Measurements from ENCODE around the gene STAT5A.
A peak's percentile ranks its signal among the peaks of the same experiment; 100 is the strongest.

Gene STAT5A

GRCh38 chr17:42325026-42325425 is 36.7 kb downstream of the STAT5A start:
- DNase-seq (ENCODE audit: low read depth) = peak; percentile 64
- no peak for TF ChIP-seq CTCF (conservative IDR thresholded peaks at IDR 0.05; ENCODE audit: low read depth, low read length)
- H3K4me3 ChIP-seq (ENCODE audit: low read depth, low read length) = no peak overlapping the region

DNA sequence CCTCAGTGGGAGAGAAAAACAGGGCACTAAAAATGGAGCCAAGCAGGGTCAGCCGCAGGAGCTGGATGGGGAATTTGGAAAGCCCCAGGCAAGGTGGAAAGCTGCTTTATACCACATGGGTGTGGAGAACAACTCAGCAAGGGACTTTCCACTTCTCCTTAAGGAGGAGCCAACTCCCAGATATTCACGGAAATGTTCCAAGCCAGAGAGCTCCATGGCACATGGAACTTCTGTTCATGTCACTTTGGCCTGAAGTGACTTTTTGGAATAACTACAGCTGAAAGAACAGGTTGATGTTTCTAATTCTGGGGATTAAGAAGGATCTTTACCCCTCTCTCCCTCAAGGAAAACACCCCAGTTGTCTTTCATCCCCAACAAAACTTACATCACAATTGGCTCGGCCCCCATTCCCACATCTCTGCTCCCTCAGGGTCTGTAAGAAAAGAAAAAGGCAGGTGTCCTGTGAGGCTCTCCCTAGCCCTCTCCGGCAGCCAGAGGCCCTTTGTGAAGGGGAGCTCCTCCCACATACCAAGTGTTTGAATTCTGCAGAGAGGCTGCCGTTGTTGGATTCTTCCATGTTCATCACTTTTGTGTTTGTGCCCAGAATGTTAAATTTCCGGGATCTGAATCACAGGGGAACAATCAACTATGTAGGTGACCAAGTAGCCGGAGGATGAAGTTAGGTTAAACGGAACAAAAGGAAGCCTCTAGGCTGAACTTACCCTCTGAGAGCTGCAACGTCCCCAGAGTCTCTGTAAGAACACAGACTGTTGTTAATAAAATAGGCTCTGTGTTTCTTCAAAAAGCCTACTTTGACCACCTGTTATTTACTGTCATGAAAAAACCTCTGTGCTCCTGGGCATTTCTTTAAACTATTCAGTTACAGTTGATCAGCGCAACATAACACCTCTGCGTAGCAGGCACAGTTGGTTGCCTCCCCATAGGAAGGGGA is 41.0 kb downstream of the STAT5A start:
- no peak for TF ChIP-seq CTCF (conservative IDR thresholded peaks at IDR 0.05; ENCODE audit: low read depth, low read length)
- H3K4me3 ChIP-seq (ENCODE audit: low read depth, low read length) = no peak overlapping the region
- DNase-seq (ENCODE audit: low read depth) = peak; percentile 57

DNA sequence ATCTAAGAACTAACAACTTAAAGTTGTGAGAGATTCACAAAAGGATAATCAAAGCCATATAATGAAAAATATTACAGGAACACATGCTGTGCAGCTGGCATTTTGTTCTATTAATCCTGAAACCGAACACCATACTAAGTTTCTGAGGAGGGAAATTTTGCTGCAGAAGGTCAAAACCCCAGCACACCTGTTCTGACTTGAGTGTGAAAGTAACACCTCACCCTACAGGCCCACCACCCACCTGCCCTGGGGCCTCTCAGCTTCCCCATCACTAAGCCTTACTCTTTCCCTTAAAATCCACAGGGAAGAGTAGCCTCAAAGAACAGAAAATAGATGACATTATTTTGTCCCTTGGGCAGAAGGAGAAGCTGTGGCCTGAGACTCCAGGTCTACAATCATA is 44.8 kb downstream of the STAT5A start:
- H3K4me3 ChIP-seq (ENCODE audit: low read depth, low read length) = no peak overlapping the region
- TF ChIP-seq CTCF (conservative IDR thresholded peaks at IDR 0.05; ENCODE audit: low read depth, low read length) = no peak
- DNase-seq (ENCODE audit: low read depth) = no peak

- TF ChIP-seq CTCF (conservative IDR thresholded peaks at IDR 0.05; ENCODE audit: low read depth, low read length) = peak; percentile 37
- DNase-seq (ENCODE audit: low read depth) = peak; percentile 54
- H3K4me3 ChIP-seq (ENCODE audit: low read depth, low read length) = no peak overlapping the region
Measured at GRCh38 chr17:42334677-42335076, 46.4 kb downstream of the STAT5A start.

- peak; percentile 54 for DNase-seq (ENCODE audit: low read depth)
- H3K4me3 ChIP-seq (ENCODE audit: low read depth, low read length) = no peak overlapping the region
- no peak for TF ChIP-seq CTCF (conservative IDR thresholded peaks at IDR 0.05; ENCODE audit: low read depth, low read length)
Measured at GRCh38 chr17:42337442-42337841, 49.1 kb downstream of the STAT5A start.

DNA sequence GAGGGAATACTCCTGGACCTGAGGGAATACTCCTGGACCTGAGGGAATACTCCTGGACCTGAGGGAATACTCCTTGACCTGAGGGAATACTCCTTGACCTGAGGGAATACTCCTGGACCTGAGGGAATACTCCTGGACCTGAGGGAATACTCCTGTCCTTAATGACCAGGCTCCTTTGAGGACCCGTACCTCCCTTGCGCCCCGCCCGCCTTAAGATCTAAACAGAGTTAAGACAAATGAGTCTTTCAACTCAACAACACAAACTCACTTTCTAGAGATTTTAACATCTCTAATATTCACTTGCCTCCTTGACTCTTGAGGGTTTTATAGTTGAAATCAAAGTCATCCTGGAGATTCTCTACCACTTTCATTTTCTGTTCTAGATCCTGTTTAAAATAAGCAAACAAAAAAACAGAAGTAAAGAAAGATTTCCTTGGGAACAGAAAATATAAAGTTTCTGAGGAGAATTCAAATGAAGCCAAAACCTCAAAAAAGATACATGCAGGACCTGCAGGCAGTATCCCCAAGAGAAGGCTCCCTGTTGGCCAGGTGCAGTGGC is 50.2 kb downstream of the STAT5A start:
- no peak for TF ChIP-seq CTCF (conservative IDR thresholded peaks at IDR 0.05; ENCODE audit: low read depth, low read length)
- H3K4me3 ChIP-seq (ENCODE audit: low read depth, low read length) = no peak overlapping the region
- DNase-seq (ENCODE audit: low read depth) = no peak

Data from choroid plexus epithelial cell (primary cell).